GM12874 (cell line): ENCODE data around the gene ADARB1.

Experiments
- TF ChIP-seq, protein P1 (sequence below): IDR thresholded peaks from 2 replicates; pipeline ENCODE4 v1.5.1; 2011; ENCODE audit warnings: low read depth, mild to moderate bottlenecking, control low read depth, low read length, moderate library complexity; ENCODE audit not compliant: insufficient read depth

The ADARB1 gene

DNA sequence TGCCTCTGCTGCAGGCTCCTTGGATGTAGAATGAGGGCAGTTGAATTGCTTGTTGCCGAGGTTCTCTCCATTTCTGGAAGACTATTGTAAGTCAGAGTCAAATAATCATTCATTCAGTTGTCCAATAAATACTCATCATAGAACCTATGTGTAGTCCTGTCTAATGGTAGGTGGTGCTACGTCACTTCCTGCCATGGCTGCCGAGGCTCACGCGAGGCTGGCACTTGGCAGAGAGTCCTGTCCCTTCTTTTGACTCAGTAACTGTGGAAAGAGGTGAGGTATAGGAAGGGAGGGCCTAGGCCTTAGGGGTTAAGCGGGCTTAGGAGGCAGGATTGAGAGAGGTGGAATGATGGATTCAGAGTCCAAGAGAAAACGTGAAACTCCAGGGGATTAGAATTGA lies 9.7 kb downstream of the ADARB1 start:
- TF ChIP-seq, protein P1, sequence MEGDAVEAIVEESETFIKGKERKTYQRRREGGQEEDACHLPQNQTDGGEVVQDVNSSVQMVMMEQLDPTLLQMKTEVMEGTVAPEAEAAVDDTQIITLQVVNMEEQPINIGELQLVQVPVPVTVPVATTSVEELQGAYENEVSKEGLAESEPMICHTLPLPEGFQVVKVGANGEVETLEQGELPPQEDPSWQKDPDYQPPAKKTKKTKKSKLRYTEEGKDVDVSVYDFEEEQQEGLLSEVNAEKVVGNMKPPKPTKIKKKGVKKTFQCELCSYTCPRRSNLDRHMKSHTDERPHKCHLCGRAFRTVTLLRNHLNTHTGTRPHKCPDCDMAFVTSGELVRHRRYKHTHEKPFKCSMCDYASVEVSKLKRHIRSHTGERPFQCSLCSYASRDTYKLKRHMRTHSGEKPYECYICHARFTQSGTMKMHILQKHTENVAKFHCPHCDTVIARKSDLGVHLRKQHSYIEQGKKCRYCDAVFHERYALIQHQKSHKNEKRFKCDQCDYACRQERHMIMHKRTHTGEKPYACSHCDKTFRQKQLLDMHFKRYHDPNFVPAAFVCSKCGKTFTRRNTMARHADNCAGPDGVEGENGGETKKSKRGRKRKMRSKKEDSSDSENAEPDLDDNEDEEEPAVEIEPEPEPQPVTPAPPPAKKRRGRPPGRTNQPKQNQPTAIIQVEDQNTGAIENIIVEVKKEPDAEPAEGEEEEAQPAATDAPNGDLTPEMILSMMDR, result no peak

DNA sequence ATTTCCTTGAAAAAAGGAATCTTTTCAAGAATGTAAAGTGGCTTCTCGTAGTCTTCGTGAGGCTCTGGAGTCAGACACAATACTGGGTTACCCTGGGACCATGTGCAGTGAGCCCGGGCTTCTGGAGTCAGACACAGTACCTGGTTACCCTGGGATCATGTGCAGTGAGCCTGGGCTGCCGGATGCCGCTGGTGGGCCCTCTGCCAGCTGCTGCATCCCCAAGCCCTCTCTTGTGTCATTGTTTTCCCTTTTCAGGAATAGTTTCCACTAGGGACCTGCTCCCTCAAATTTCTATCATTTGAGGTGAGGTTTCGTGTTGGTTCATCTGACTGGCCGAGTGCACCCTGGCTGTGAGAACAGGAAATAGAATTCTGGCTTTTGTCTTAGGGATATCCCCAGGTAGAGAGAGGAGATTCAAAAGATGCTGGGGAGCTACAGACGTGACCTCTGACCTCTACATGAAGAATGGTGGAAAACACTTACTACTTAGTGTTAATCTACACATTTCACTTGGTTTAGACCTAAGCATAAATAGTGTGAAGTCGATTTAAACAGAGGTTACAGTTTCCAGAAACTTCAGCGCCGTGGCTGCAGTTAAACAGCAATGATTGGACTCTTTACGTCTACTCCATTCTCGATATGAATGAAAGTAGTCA lies 10.6 kb downstream of the ADARB1 start:
- TF ChIP-seq, protein P1, result no peak

DNA sequence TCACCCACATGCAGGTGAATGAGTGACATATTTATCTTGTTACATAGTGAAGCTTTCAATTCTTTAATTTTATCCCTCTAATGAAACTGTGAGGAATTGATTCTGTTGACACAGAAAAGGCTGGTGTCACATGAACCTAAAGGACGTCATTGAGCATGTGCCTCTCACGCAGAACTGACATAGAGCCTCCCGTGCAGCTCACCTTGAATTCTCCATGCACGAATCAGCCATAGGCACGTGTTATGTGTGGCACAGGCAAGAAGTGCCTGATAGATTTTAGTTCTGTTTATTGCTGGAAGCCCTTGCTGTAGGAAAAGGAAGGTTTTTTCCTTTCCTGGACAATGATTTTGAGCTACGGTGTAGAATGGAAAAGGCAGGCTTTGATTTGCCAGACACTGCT lies 11.3 kb downstream of the ADARB1 start:
- TF ChIP-seq, protein P1, result no peak

DNA sequence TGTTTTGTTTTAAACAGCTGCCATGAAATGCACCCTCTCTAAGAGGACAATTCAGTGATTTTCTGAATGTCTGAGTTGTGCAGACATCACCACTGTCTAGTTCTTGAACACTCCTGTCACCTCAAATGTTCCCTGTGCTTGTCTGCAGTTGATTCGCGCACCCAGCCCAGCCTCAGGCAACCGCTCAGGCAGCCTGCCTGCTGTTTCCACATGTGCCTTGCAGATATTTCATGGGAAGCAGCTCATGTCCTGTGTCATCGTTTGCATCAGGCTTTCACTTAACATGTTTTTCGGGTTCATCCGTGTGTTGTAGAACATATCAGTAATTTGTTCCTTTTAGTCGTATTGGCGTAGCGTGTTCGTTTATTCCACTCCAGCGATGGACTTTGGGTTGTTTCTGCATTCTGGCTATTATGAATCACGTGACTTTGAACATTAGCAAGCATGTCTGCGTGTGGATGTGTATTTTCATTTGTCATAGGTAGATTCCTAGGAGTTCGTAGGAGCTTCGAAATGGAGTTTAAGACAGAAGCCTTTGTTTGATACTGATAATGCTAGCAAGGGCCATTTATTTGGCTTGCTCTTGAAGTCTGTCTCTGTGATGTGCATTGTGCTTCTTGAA lies 12.1 kb downstream of the ADARB1 start:
- TF ChIP-seq, protein P1, result no peak

DNA sequence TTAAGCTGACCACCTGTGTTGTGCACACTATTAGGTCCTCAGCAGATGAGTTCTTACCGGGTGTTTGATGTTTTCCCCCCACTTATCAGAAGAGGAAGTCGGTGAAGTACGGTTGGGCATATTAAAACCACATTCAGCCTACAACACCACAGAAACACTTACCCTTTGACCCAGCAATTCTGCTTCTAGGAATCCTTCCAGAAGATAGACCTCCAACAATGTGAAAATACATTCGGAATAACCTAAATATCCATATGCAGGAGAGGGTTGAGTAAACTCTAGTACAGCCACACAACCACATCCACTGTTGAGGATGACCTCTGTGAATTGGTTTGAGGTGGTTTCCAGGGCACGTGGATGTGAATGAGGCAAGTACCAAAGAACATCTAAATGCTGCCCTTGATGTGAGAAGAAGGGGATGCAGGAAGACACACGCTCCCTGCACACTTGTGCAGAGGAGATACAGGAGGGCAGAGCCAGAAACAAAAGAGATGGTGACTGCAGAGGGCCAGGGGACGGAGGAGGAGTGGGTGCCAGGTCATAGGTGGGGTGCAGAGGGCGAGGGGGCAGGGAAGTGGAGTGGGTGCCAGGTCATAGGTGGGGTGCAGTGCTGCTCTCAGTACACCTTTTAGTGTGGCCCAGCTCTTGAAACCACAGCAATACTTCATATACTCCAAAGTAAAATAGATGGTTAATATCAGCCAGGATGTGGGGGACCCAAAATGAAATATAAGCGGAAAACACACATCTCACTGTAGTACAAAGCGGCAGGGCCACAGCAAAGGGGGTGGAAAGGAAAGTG lies 12.8 kb downstream of the ADARB1 start:
- TF ChIP-seq, protein P1, result no peak

DNA sequence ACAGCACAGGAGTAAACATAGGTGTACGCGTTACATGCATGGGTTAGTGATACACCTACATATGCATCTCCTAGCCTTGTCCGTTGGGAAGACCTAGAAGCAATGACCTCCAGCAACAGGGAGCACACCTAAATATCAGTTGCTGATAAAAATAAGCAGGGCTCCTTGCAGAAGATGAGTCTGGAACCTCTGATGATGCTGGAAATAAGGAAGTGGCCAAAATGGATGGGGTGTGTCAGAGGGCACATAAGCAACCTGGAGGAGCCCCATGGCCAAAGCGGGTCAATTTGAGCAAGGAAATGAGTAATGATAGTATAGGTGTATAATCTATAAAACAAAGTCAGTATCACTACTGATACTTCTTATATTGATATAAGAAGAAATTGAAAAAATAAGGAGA lies 13.7 kb downstream of the ADARB1 start:
- TF ChIP-seq, protein P1, result no peak

DNA sequence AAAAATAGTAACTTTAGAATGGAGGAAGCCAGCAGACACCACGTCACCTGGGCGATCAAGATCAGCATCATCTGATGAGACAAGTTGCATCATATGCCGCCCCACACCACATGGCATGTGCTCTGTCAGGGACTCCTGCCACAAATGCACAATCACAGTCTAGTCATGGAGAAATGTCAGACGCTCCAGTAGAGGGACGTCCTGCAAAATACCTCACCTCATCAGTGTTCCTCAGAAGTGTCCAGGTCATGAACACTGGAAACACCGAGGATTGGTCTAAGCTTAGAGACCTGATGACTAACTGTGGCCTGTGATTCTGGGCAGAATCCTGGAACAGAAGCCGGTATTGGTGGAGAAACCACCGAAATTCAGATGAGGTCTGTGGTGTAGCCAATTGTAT lies 14.3 kb downstream of the ADARB1 start:
- TF ChIP-seq, protein P1, result no peak
